C4-2B (cell line): Measurements from ENCODE around the gene KLHL13.

Source experiments
- CTCF ChIP-seq: fragments of 450-650 bp; conservative IDR thresholded peaks from 2 replicates; pipeline ENCODE4 v1.5.1; 2017; ENCODE audit warnings: mild to moderate bottlenecking
- ZFX ChIP-seq: fragments of 450-650 bp; IDR thresholded peaks from 2 replicates; pipeline ENCODE4 v1.6.1; 2017

DNA sequence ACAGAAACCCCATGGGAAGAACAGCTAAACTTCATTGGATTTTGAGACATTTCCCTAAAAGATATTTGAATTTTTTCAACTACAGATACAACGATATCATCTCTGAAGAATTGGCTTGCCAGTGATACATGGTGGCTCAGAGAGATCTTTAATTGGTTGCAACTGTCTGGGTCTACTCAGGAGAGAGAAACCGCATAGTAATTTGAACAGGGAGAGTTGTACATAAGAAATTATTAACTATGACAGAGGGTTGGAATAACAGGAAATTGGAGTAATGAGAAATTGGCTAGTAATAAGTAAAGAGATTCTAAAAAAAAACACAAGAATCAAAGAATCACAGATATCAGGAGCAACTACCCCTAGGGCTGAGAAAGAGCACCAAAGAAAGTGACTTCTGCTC is 118.4 kb downstream of the KLHL13 start:
- TF ChIP-seq CTCF (no peak), ZFX (no peak)
